ENCODE measurements around the gene LANCL3. TPM values are rescaled to one million over a fixed set of nuclear protein-coding genes. Genes with fewer than 3 reads are reported as not detected.

Gene LANCL3
- polyA plus RNA-seq, 2 donors, result 0.98 to 1.4 TPM

- no peaks in the 10 kb centered on the region for H3K9me3 ChIP-seq (ENCODE audit: control insufficient read depth in 2 of 2, insufficient read depth in 1 of 2, low read depth in 1 of 2, low read length in 1 of 2)
- H3K36me3 ChIP-seq (ENCODE audit: control insufficient read depth in 2 of 2, insufficient read depth in 2 of 2, low read length in 1 of 2), result no peaks in the 10 kb centered on the region
- H3K4me3 ChIP-seq (ENCODE audit: low read depth in 1 of 2, low read length in 2 of 2), result no peak overlapping the region
- WGBS, 2 donors, result 75 to 82% methylated on average over 4 of the region's 4 CpGs
- no peaks in the 10 kb centered on the region for H3K4me1 ChIP-seq (ENCODE audit: control insufficient read depth in 2 of 2, insufficient read depth in 2 of 2, low read length in 1 of 2)
- no peaks in the 10 kb centered on the region for H3K27me3 ChIP-seq (ENCODE audit: control insufficient read depth in 1 of 2, insufficient read depth in 2 of 2, low read length in 2 of 2)
- H3K27ac ChIP-seq (ENCODE audit: low read depth in 2 of 2, low read length in 1 of 2), result no peak overlapping the region
Observed at GRCh38 chrX:37672563-37672962, 101.1 kb downstream of the LANCL3 start.

GRCh38 chrX:37676811-37677210, 105.3 kb downstream of the LANCL3 start:
- Histone ChIP-seq H3K27ac (ENCODE audit: low read depth in 2 of 2, low read length in 1 of 2) (no peak overlapping the region), H3K4me1 (ENCODE audit: control insufficient read depth in 2 of 2, insufficient read depth in 2 of 2, low read length in 1 of 2) (no peaks in the 10 kb centered on the region), H3K36me3 (ENCODE audit: control insufficient read depth in 2 of 2, insufficient read depth in 2 of 2, low read length in 1 of 2) (no peaks in the 10 kb centered on the region), H3K9me3 (ENCODE audit: control insufficient read depth in 2 of 2, insufficient read depth in 1 of 2, low read depth in 1 of 2, low read length in 1 of 2) (no peaks in the 10 kb centered on the region), H3K27me3 (ENCODE audit: control insufficient read depth in 1 of 2, insufficient read depth in 2 of 2, low read length in 2 of 2) (no peaks in the 10 kb centered on the region), H3K4me3 (ENCODE audit: low read depth in 1 of 2, low read length in 2 of 2) (no peak overlapping the region)

GRCh38 chrX:37677243-37677642, 105.8 kb downstream of the LANCL3 start:
- Histone ChIP-seq H3K4me1 (ENCODE audit: control insufficient read depth in 2 of 2, insufficient read depth in 2 of 2, low read length in 1 of 2) (no peaks in the 10 kb centered on the region), H3K27ac (ENCODE audit: low read depth in 2 of 2, low read length in 1 of 2) (no peak overlapping the region), H3K27me3 (ENCODE audit: control insufficient read depth in 1 of 2, insufficient read depth in 2 of 2, low read length in 2 of 2) (no peaks in the 10 kb centered on the region), H3K9me3 (ENCODE audit: control insufficient read depth in 2 of 2, insufficient read depth in 1 of 2, low read depth in 1 of 2, low read length in 1 of 2) (no peaks in the 10 kb centered on the region), H3K4me3 (ENCODE audit: low read depth in 1 of 2, low read length in 2 of 2) (no peak overlapping the region), H3K36me3 (ENCODE audit: control insufficient read depth in 2 of 2, insufficient read depth in 2 of 2, low read length in 1 of 2) (no peaks in the 10 kb centered on the region)
- 55 to 72% methylated on average over 1 of the region's 1 CpG for WGBS, 2 donors

DNA sequence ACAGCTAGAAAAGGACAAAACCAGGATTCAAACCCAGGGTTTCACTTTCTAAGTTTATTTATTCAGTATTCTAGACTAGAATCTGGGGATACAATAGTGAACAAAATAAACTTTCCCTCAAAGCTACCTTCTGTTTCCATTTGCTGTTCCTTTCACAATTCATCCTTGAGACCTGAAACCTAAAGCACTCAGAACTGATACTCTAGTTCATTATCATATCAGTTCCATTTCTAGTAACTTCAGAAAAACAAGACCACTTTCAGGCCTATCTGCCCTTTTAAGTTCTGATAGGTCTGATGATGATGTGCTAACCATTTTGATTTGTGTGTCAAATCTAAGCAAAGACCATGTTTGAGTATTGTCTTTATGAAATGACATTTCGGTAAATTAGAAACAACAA, 106.3 kb downstream of the LANCL3 start:
- Histone ChIP-seq H3K27me3 (ENCODE audit: control insufficient read depth in 1 of 2, insufficient read depth in 2 of 2, low read length in 2 of 2) (no peaks in the 10 kb centered on the region), H3K9me3 (ENCODE audit: control insufficient read depth in 2 of 2, insufficient read depth in 1 of 2, low read depth in 1 of 2, low read length in 1 of 2) (no peaks in the 10 kb centered on the region), H3K4me3 (ENCODE audit: low read depth in 1 of 2, low read length in 2 of 2) (no peak overlapping the region), H3K36me3 (ENCODE audit: control insufficient read depth in 2 of 2, insufficient read depth in 2 of 2, low read length in 1 of 2) (no peaks in the 10 kb centered on the region), H3K4me1 (ENCODE audit: control insufficient read depth in 2 of 2, insufficient read depth in 2 of 2, low read length in 1 of 2) (no peaks in the 10 kb centered on the region), H3K27ac (ENCODE audit: low read depth in 2 of 2, low read length in 1 of 2) (no peak overlapping the region)
- WGBS, 2 donors, result 76 to 96% methylated on average over 1 of the region's 1 CpG

- 71 to 98% methylated on average over 1 of the region's 1 CpG for WGBS, 2 donors
- Histone ChIP-seq H3K27me3 (ENCODE audit: control insufficient read depth in 1 of 2, insufficient read depth in 2 of 2, low read length in 2 of 2) (no peaks in the 10 kb centered on the region), H3K9me3 (ENCODE audit: control insufficient read depth in 2 of 2, insufficient read depth in 1 of 2, low read depth in 1 of 2, low read length in 1 of 2) (no peaks in the 10 kb centered on the region), H3K36me3 (ENCODE audit: control insufficient read depth in 2 of 2, insufficient read depth in 2 of 2, low read length in 1 of 2) (no peaks in the 10 kb centered on the region), H3K4me3 (ENCODE audit: low read depth in 1 of 2, low read length in 2 of 2) (no peak overlapping the region), H3K4me1 (ENCODE audit: control insufficient read depth in 2 of 2, insufficient read depth in 2 of 2, low read length in 1 of 2) (no peaks in the 10 kb centered on the region), H3K27ac (ENCODE audit: low read depth in 2 of 2, low read length in 1 of 2) (no peak overlapping the region)
Observed at GRCh38 chrX:37678574-37678973, 107.1 kb downstream of the LANCL3 start.

- Histone ChIP-seq H3K27me3 (ENCODE audit: control insufficient read depth in 1 of 2, insufficient read depth in 2 of 2, low read length in 2 of 2) (no peaks in the 10 kb centered on the region), H3K4me3 (ENCODE audit: low read depth in 1 of 2, low read length in 2 of 2) (no peak overlapping the region), H3K27ac (ENCODE audit: low read depth in 2 of 2, low read length in 1 of 2) (no peak overlapping the region), H3K9me3 (ENCODE audit: control insufficient read depth in 2 of 2, insufficient read depth in 1 of 2, low read depth in 1 of 2, low read length in 1 of 2) (no peaks in the 10 kb centered on the region), H3K4me1 (ENCODE audit: control insufficient read depth in 2 of 2, insufficient read depth in 2 of 2, low read length in 1 of 2) (no peaks in the 10 kb centered on the region), H3K36me3 (ENCODE audit: control insufficient read depth in 2 of 2, insufficient read depth in 2 of 2, low read length in 1 of 2) (no peaks in the 10 kb centered on the region)
- 67 to 68% methylated on average over 1 of the region's 1 CpG for WGBS, 2 donors
Observed at GRCh38 chrX:37679230-37679629, 107.8 kb downstream of the LANCL3 start.

GRCh38 chrX:37679888-37680287, 108.4 kb downstream of the LANCL3 start:
- 76 to 100% methylated on average over 1 of the region's 1 CpG for WGBS, 2 donors
- H3K9me3 ChIP-seq (ENCODE audit: control insufficient read depth in 2 of 2, insufficient read depth in 1 of 2, low read depth in 1 of 2, low read length in 1 of 2), result no peaks in the 10 kb centered on the region
- no peaks in the 10 kb centered on the region for H3K4me1 ChIP-seq (ENCODE audit: control insufficient read depth in 2 of 2, insufficient read depth in 2 of 2, low read length in 1 of 2)
- no peak overlapping the region for H3K4me3 ChIP-seq (ENCODE audit: low read depth in 1 of 2, low read length in 2 of 2)
- no peaks in the 10 kb centered on the region for H3K36me3 ChIP-seq (ENCODE audit: control insufficient read depth in 2 of 2, insufficient read depth in 2 of 2, low read length in 1 of 2)
- no peak overlapping the region for H3K27ac ChIP-seq (ENCODE audit: low read depth in 2 of 2, low read length in 1 of 2)
- H3K27me3 ChIP-seq (ENCODE audit: control insufficient read depth in 1 of 2, insufficient read depth in 2 of 2, low read length in 2 of 2), result no peaks in the 10 kb centered on the region

DNA sequence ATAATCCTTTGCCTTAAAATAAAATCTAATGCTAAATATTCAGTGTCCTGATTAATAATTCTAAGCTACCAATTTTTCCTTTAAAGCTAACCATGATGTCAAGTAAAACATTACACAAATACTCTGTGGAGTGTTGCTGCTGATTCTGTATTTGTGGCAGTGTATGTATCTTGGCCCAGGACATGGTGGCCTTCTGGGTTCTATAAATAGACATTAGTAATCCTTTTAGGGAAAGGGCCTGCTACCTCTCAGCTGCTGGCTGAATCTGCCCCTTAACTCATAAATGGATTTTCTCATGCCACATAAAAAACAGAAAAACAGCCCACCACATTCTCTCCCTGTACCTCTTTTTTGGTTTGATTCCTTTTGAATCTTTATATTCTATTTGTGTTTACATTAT, 113.0 kb downstream of the LANCL3 start:
- H3K9me3 ChIP-seq (ENCODE audit: control insufficient read depth in 2 of 2, insufficient read depth in 1 of 2, low read depth in 1 of 2, low read length in 1 of 2), result peaks cover 0 to 3% of the 10 kb centered on the region in 2 donors
- no peak overlapping the region for H3K27ac ChIP-seq (ENCODE audit: low read depth in 2 of 2, low read length in 1 of 2)
- peaks cover 0 to 4% of the 10 kb centered on the region in 2 donors for H3K4me1 ChIP-seq (ENCODE audit: control insufficient read depth in 2 of 2, insufficient read depth in 2 of 2, low read length in 1 of 2)
- H3K4me3 ChIP-seq (ENCODE audit: low read depth in 1 of 2, low read length in 2 of 2), result no peak overlapping the region
- H3K27me3 ChIP-seq (ENCODE audit: control insufficient read depth in 1 of 2, insufficient read depth in 2 of 2, low read length in 2 of 2), result no peaks in the 10 kb centered on the region
- no peaks in the 10 kb centered on the region for H3K36me3 ChIP-seq (ENCODE audit: control insufficient read depth in 2 of 2, insufficient read depth in 2 of 2, low read length in 1 of 2)

DNA sequence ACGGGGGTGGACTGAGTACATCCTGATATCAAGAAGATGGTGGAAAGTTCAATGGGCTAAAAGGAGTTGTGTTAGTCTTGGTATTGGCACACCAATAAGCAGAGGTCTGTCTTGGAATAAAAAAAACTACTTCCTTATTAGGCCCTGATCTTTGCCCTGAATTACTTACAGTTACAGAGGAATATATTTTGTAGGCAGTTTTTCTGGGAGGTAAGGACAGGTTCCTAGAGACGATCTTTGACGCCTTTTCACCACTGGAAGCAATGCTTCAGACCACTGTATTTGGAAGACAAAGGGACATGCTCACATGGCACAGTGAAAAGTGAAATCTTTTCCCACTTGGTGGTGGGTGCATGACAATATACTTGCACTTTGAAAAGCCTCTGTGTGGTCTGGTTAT, 113.5 kb downstream of the LANCL3 start:
- H3K36me3 ChIP-seq (ENCODE audit: control insufficient read depth in 2 of 2, insufficient read depth in 2 of 2, low read length in 1 of 2), result no peaks in the 10 kb centered on the region
- peaks cover 0 to 4% of the 10 kb centered on the region in 2 donors for H3K4me1 ChIP-seq (ENCODE audit: control insufficient read depth in 2 of 2, insufficient read depth in 2 of 2, low read length in 1 of 2)
- no peaks in the 10 kb centered on the region for H3K27me3 ChIP-seq (ENCODE audit: control insufficient read depth in 1 of 2, insufficient read depth in 2 of 2, low read length in 2 of 2)
- no peak overlapping the region for H3K4me3 ChIP-seq (ENCODE audit: low read depth in 1 of 2, low read length in 2 of 2)
- peak overlapping the region; percentile 28 to 47 for H3K27ac ChIP-seq (ENCODE audit: low read depth in 2 of 2, low read length in 1 of 2)
- 73 to 78% methylated on average over 3 of the region's 3 CpGs for WGBS, 2 donors
- H3K9me3 ChIP-seq (ENCODE audit: control insufficient read depth in 2 of 2, insufficient read depth in 1 of 2, low read depth in 1 of 2, low read length in 1 of 2), result peaks cover 0 to 3% of the 10 kb centered on the region in 2 donors

DNA sequence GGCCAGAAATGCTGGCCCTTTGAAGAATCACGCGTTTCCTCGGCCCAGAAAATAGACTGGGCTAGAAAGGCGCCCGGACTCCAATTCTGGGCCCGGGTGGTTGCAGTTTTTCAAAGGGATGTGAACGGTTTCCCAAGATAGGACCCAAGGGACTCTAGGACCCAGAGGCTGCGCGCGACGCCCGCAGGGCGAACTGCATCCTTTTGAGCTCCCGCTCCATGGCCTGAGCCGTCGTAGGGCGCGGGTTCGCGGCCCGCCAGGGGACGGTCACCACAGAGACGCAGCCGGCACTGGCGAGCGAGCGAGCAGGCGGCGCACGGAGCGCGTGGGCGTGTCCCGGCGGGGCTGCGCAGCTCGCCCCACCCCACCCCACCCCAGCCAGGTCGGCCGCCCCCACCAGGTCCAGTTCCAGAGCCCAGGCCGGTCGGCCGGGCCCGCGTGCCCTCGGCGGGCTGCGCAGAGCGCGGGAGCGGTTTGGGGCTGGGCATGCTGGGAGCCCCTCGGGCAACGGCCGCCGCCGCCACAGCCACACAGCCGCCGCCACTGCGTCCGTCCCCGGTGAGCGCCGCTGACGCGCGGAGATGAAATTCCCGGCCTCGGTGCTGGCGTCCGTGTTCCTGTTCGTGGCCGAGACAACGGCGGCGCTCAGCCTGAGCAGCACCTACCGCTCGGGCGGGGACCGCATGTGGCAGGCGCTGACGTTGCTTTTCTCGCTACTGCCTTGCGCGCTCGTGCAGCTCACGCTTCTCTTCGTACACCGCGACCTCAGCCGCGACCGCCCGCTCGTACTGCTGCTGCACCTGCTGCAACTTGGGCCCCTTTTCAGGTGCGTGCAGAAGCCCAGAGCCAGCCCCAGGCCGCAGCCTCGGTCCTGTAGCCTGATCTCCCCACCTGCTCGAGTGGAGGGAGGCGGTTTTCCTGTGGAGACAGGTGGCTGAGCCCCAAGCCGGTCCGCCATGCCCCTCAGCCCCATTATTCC, 114.2 kb downstream of the LANCL3 start, which contains the start of gene XK:
Gene XK (plus strand): TSS at position 411 of the 979 bp plus-strand sequence. CDS start 171 bp downstream, at position 582.
- Histone ChIP-seq H3K9me3 (ENCODE audit: control insufficient read depth in 2 of 2, insufficient read depth in 1 of 2, low read depth in 1 of 2, low read length in 1 of 2) (peaks cover 0 to 3% of the 10 kb centered on the region in 2 donors), H3K36me3 (ENCODE audit: control insufficient read depth in 2 of 2, insufficient read depth in 2 of 2, low read length in 1 of 2) (no peaks in the 10 kb centered on the region), H3K27me3 (ENCODE audit: control insufficient read depth in 1 of 2, insufficient read depth in 2 of 2, low read length in 2 of 2) (no peaks in the 10 kb centered on the region), H3K4me3 (ENCODE audit: low read depth in 1 of 2, low read length in 2 of 2) (peak within 1 kb of the TSS; percentile 45 to 57), H3K4me1 (ENCODE audit: control insufficient read depth in 2 of 2, insufficient read depth in 2 of 2, low read length in 1 of 2) (peaks cover 0 to 4% of the 10 kb centered on the region in 2 donors), H3K27ac (ENCODE audit: low read depth in 2 of 2, low read length in 1 of 2) (peak within 1 kb of the TSS; percentile 47 to 50)
- WGBS, 2 donors, result 5 to 25% methylated on average over 78 to 100 of the region's 100 CpGs

All from esophagus (tissue), 2 donors.